ENCODE measurements around the gene LRP10. TPM values are rescaled to one million over a fixed set of nuclear protein-coding genes. Genes with fewer than 3 reads are reported as not detected.

Gene LRP10
- total RNA-seq, 1 donor from 2014 or later: 52.3 TPM

DNA sequence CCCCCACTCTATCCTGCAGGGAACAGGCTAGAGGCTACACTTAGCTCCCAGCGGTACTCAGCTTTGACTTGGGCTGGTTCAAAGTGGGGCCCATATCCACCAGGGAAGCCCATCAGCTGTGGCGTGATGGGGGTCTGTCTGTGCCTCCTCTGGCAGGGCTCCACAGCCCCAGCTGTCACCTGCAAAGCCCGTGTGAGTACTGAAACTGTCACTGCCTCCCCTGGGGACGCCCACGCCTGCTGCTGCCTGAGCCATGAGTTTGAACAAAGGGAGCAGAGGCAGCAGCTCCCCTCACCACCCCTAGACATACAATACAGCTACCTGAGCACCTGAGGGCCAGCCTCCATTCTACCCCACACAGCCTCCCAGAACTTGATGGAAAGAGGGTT is 16.4 kb downstream of the LRP10 start:
- Mint-ChIP-seq H3K27ac (peak overlapping the region; percentile 21), H3K4me1 (ENCODE audit: unreplicated experiment) (peaks cover 39% of the 10 kb centered on the region), H3K4me3 (peak overlapping the region; percentile 98), H3K9me3 (no peaks in the 10 kb centered on the region), H3K27me3 (no peaks in the 10 kb centered on the region), H3K36me3 (peaks cover 8% of the 10 kb centered on the region)
- TF ChIP-seq, protein P1, sequence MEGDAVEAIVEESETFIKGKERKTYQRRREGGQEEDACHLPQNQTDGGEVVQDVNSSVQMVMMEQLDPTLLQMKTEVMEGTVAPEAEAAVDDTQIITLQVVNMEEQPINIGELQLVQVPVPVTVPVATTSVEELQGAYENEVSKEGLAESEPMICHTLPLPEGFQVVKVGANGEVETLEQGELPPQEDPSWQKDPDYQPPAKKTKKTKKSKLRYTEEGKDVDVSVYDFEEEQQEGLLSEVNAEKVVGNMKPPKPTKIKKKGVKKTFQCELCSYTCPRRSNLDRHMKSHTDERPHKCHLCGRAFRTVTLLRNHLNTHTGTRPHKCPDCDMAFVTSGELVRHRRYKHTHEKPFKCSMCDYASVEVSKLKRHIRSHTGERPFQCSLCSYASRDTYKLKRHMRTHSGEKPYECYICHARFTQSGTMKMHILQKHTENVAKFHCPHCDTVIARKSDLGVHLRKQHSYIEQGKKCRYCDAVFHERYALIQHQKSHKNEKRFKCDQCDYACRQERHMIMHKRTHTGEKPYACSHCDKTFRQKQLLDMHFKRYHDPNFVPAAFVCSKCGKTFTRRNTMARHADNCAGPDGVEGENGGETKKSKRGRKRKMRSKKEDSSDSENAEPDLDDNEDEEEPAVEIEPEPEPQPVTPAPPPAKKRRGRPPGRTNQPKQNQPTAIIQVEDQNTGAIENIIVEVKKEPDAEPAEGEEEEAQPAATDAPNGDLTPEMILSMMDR (conservative IDR thresholded peaks at IDR 0.05): no peak
- no peak for DNase-seq (ENCODE audit: extremely low spot score, unreplicated experiment)

DNA sequence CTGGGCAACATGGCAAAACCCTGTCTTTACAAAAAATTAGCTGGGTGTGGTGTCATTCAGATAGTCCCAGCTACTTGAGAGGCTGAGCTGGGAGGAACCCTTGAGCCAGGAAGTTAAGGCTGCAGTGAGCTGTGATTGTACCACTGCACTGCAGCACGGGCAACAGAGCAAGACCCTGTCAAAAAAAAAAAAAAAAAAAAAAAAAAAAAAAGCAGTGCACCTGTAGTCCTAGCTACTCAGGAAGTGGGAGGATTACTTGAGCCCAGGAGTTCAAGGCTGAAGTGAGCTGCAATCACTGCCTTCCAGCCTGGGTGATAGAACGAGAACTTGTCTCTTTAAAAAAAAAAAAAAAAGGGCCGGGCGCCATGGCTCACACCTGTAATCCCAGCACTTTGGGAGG is 17.1 kb downstream of the LRP10 start:
- no peak overlapping the region for H3K4me3 Mint-ChIP-seq
- no peaks in the 10 kb centered on the region for H3K27me3 Mint-ChIP-seq

DNA sequence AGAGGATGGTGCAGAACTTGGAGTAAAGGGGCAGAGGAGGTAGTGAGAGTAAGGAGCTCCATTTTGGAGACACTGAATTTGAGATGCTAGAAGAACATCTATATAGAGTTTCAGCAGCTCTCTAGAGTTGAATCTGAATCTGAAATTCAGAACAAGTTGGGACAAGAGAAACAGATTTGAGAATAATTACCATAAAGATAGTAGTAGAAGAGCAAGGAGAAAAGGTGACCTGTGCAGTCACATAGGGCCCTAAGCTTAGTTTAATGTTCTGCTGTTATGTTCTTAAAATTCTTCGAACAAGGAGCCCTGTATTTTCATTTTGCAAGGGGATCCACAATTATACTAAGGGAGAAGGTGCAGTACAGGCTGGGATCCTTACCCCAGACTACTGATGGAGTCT is 18.9 kb downstream of the LRP10 start:
- H3K27ac Mint-ChIP-seq: peak overlapping the region; percentile 3
- H3K4me1 Mint-ChIP-seq (ENCODE audit: unreplicated experiment): peaks cover 23% of the 10 kb centered on the region
- H3K36me3 Mint-ChIP-seq: peaks cover 8% of the 10 kb centered on the region
- TF ChIP-seq, protein P1 (conservative IDR thresholded peaks at IDR 0.05): no peak
- H3K4me3 Mint-ChIP-seq: no peak overlapping the region
- no peaks in the 10 kb centered on the region for H3K27me3 Mint-ChIP-seq
- no peaks in the 10 kb centered on the region for H3K9me3 Mint-ChIP-seq
- DNase-seq (ENCODE audit: extremely low spot score, unreplicated experiment): no peak

More for the DNA sequence above, 17.1 kb downstream of the LRP10 start:
- H3K9me3 Mint-ChIP-seq: no peaks in the 10 kb centered on the region
- TF ChIP-seq, protein P1 (conservative IDR thresholded peaks at IDR 0.05): no peak
- H3K27ac Mint-ChIP-seq: peak overlapping the region; percentile 21
- H3K36me3 Mint-ChIP-seq: peaks cover 8% of the 10 kb centered on the region
- H3K4me1 Mint-ChIP-seq (ENCODE audit: unreplicated experiment): peaks cover 34% of the 10 kb centered on the region
- no peak for DNase-seq (ENCODE audit: extremely low spot score, unreplicated experiment)

DNA sequence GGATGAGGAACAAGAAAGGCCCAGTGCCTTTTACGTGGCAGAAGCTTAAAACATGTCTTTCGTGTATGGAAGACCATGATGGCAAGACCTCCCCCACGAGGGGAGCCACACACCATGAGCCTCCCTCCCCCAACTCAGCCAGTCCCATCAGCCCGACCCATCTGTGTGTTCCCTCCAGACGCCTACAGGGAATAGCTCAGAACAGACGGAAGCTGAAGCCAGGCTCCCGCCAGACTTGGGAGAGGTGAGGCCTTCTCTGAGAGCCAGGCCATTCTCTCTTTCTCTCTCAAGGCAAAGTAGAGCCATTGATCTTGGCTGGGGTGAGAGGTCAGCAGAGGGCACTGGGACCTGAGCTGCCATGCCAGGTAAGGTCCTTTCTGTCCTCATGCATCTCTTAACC is 20.9 kb downstream of the LRP10 start:
- TF ChIP-seq, protein P1 (conservative IDR thresholded peaks at IDR 0.05): no peak

DNA sequence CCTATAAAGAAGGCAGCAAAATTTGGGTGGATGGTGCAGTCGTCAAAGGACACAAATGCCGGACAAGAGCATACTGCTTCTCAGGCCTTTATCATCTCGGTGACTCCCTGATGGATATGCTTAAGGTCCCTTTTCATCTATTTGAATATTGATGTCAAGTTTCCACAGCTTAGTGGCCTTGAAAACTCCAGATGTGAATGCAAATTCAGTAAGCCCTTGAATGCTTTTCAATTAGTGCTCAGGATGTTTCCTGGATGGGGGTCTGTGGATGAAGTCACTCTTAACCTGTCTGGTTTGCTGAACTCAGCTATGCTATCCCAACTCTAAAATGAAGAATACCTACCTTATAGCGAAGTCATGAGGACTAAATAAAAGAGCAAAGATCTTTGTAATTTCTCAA is 22.2 kb downstream of the LRP10 start:
- H3K27me3 Mint-ChIP-seq: no peaks in the 10 kb centered on the region
- TF ChIP-seq, protein P1 (conservative IDR thresholded peaks at IDR 0.05): no peak
- peaks cover 8% of the 10 kb centered on the region for H3K36me3 Mint-ChIP-seq
- H3K27ac Mint-ChIP-seq: no peak overlapping the region
- H3K9me3 Mint-ChIP-seq: no peaks in the 10 kb centered on the region
- H3K4me1 Mint-ChIP-seq (ENCODE audit: unreplicated experiment): peaks cover 14% of the 10 kb centered on the region
- DNase-seq (ENCODE audit: extremely low spot score, unreplicated experiment): no peak
- H3K4me3 Mint-ChIP-seq: no peak overlapping the region

More for the DNA sequence above, 20.9 kb downstream of the LRP10 start:
- H3K36me3 Mint-ChIP-seq: peaks cover 8% of the 10 kb centered on the region
- peaks cover 13% of the 10 kb centered on the region for H3K4me1 Mint-ChIP-seq (ENCODE audit: unreplicated experiment)
- H3K4me3 Mint-ChIP-seq: no peak overlapping the region
- H3K9me3 Mint-ChIP-seq: no peaks in the 10 kb centered on the region
- no peak overlapping the region for H3K27ac Mint-ChIP-seq
- H3K27me3 Mint-ChIP-seq: no peaks in the 10 kb centered on the region
- no peak for DNase-seq (ENCODE audit: extremely low spot score, unreplicated experiment)

DNA sequence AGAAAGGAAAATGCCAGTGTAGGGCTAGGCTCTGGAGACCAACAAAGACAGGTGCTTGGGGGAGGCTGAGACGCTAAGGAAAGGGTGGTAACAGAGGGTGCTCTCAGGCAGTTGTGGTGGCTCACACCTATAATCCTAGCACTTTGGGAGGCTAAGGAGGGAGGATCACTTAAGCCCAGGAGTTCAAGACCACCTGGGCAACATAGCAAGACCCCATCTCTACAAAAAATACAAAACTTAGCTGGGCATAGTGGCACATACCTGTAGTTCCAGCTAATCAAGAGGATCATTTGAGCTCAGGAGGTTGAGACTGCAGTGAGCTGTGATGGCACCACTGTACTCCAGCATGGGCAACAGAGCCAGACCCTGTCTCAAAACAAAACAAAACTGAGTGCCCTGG is 23.9 kb downstream of the LRP10 start:
- H3K27me3 Mint-ChIP-seq: no peaks in the 10 kb centered on the region

More for the DNA sequence above, 23.9 kb downstream of the LRP10 start:
- H3K9me3 Mint-ChIP-seq: no peaks in the 10 kb centered on the region
- H3K36me3 Mint-ChIP-seq: peaks cover 4% of the 10 kb centered on the region
- no peak overlapping the region for H3K4me3 Mint-ChIP-seq
- peaks cover 5% of the 10 kb centered on the region for H3K4me1 Mint-ChIP-seq (ENCODE audit: unreplicated experiment)
- no peak for DNase-seq (ENCODE audit: extremely low spot score, unreplicated experiment)
- no peak overlapping the region for H3K27ac Mint-ChIP-seq
- TF ChIP-seq, protein P1 (conservative IDR thresholded peaks at IDR 0.05): no peak
